ENCODE measurements around the gene EFCAB6. TPM values are rescaled to one million over a fixed set of nuclear protein-coding genes. Genes with fewer than 3 reads are reported as not detected.

EFCAB6 gene
- total RNA-seq, 1 experiment from 2014 or later = 0.88 TPM

- DNase-seq (ENCODE audit: low spot score) = no peak
These were observed 229.7 kb downstream of the EFCAB6 start for GRCh38 chr22:43582394-43582793.

- no peak for DNase-seq (ENCODE audit: low spot score)
These were observed 231.8 kb downstream of the EFCAB6 start for GRCh38 chr22:43580271-43580750.

GRCh38 chr22:43574738-43575137 is 237.4 kb downstream of the EFCAB6 start:
- no peak for DNase-seq (ENCODE audit: low spot score)

DNA sequence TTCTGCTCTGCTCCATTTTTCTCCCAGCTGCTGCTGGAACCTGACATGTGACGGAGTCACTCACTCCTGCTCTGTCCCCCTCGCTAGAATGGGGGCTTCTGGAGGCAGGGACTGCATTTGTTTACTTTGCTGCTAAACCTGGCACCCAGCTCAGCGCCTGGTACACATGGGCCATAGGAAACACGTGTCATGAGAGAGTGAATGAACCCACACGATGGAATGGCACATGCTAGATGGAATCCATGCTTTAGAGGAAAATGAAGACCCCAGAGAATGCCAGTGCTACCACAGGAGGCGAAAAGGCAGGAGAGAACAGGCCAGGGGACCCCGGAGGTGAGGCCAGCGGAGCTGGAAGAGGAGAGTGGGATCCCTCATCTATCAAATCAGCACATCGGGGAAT is 239.4 kb downstream of the EFCAB6 start:
- no peak for DNase-seq (ENCODE audit: low spot score)

GRCh38 chr22:43571181-43571580 is 240.9 kb downstream of the EFCAB6 start:
- no peak for DNase-seq (ENCODE audit: low spot score)

GRCh38 chr22:43570531-43571165 is 241.5 kb downstream of the EFCAB6 start:
- no peak for DNase-seq (ENCODE audit: low spot score)

GRCh38 chr22:43569111-43569510 is 243.0 kb downstream of the EFCAB6 start:
- no peak for DNase-seq (ENCODE audit: low spot score)

DNA sequence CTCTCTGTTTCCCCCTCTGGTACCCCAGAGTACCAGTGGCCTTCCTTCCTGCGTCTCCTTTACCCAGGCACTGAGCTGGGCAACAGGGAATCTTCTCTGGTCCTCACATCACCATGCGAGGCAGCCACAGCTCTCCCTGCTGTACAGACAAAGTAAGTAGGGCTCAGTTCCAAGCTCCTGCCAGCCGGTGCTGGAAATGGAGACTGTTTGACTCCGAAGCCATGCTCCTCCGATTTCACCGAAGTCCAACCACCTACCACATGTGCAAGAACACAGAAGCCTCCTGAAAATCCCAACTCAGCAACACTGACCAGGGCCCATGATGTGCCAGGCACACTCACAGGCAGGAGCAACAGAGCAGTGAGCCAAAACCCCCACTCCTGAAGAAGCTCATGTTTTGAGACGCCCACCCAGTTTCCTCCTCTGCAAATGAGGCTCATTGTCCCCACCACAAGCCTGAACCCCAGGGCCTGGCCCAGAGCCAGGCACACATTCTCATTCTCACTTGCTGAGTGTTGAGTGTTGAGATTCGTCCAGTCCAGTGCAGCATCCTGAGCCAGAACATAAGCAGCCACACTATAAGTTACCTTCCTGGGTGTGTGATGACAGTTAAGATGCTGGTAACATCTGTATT is 244.3 kb downstream of the EFCAB6 start:
- no peak for DNase-seq (ENCODE audit: low spot score)

DNA sequence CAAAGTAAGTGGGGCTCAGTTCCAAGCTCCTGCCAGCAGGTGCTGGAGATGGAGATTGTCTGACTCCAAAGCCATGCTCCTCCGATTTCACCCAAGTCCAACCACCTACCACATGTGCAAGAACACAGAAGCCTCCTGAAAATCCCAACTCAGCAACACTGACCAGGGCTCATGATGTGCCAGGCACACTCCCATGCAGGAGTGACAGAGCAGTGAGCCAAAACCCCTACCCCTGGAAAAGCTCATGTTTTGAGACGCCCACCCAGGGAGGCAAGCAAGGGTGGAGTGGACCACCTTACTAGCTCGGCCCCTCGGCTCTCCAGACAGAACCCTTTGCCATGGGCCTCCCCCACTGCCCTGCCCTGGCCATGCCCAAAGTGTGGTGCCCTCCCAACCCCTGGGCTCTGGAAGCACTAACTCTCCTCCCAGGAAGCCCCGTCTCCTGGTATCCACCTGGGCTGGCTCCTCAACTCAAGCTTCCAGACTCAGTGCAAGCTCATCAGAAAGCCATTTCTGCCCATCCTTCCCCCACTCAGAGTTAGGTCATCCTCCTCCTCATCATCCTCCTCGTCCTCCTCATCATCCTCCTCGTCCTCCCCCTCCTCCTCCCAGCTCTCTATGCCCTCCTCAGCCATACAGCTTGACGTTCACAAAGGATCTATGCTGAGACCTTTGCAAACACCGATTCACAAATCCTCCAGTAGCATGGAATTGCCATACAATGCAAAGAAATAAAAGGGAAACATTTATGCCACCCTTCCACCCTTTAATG is 245.4 kb downstream of the EFCAB6 start:
- DNase-seq (ENCODE audit: low spot score) = no peak

DNA sequence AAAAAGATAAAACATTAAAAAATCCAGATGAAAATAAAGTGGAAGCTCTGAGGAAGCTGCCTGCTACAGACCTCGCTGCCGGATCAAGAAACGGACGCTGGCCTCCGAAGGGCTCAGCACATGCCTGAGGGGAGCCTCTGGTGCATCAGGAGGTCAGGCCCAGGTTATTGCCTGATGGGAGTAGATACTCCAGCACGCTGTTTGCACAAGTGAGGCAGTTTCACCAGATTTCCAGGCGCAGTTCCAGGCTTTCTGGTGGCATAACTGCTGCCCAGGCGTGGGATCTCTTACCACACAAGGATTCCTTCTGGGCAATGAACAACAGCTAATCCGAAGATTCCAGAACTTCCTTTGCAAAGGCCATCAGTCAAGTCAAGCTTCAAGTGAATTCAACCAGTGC is 246.1 kb downstream of the EFCAB6 start:
- DNase-seq (ENCODE audit: low spot score) = no peak

GRCh38 chr22:43564859-43565258 is 247.2 kb downstream of the EFCAB6 start:
- no peak for DNase-seq (ENCODE audit: low spot score)

GRCh38 chr22:43563571-43563970 is 248.5 kb downstream of the EFCAB6 start:
- DNase-seq (ENCODE audit: low spot score) = no peak

- no peak for DNase-seq (ENCODE audit: low spot score)
These were observed 249.3 kb downstream of the EFCAB6 start for GRCh38 chr22:43562843-43563242.

DNA sequence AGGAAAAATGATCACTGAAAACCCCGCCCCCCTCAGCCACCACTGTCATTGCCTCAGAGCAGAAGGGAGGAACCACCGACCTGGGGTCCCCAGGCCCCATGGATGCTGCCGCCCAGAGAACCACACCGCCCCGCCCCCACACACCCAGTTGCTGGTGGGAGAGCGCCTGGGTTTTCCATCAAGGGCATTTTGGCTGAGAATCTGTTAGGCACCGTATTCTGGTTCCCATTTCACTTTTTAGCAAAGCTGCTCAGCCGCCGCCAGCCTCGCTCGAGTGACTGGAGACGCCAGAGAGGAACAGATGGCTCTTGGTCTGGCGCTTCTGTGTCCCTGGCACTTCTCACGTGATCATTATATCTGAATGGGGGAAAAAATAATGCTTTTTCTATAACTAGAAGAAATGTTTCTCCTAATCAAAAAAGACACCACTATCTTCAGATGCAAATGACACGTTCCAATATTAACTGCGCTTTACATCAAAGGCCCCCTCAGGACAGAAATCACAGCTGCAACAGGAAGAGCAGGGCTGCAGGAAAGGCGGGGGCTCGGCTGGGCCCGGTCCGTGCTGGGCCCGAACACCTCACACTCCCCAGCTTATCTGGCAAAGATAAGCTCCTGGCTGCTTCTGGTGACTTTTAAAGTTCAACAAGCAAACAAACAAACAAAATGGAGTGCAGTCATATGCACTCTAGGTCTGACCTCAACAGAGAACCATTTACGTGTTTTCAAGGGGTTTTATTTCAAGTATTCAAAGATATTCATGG is 250.5 kb downstream of the EFCAB6 start:
- no peak for DNase-seq (ENCODE audit: low spot score)

DNA sequence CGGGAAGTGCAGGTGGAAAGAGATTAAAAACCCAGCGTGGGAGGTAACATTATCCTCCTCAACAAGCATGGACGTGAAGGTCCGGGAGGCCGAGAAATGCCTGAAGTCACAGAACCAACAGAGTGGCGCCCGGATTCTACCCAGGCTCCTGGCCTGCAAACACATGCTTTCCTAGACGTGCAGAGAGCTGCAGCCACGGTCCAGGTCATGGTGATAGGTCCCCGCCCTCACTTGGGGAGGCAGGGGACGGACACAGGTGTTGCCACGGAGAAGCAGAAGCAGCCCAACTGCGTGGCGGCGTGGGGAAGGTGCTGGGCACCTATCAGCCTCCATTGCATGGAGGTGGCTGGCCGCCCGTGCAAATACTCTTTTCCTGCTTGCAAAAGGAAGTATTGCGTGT is 251.5 kb downstream of the EFCAB6 start:
- DNase-seq (ENCODE audit: low spot score) = no peak

- DNase-seq (ENCODE audit: low spot score) = no peak
These were observed 256.3 kb downstream of the EFCAB6 start for GRCh38 chr22:43555561-43556515.

- DNase-seq (ENCODE audit: low spot score) = no peak
These were observed 257.3 kb downstream of the EFCAB6 start for GRCh38 chr22:43554694-43555365.

- no peak for DNase-seq (ENCODE audit: low spot score)
These were observed 257.9 kb downstream of the EFCAB6 start for GRCh38 chr22:43554259-43554636.

DNA sequence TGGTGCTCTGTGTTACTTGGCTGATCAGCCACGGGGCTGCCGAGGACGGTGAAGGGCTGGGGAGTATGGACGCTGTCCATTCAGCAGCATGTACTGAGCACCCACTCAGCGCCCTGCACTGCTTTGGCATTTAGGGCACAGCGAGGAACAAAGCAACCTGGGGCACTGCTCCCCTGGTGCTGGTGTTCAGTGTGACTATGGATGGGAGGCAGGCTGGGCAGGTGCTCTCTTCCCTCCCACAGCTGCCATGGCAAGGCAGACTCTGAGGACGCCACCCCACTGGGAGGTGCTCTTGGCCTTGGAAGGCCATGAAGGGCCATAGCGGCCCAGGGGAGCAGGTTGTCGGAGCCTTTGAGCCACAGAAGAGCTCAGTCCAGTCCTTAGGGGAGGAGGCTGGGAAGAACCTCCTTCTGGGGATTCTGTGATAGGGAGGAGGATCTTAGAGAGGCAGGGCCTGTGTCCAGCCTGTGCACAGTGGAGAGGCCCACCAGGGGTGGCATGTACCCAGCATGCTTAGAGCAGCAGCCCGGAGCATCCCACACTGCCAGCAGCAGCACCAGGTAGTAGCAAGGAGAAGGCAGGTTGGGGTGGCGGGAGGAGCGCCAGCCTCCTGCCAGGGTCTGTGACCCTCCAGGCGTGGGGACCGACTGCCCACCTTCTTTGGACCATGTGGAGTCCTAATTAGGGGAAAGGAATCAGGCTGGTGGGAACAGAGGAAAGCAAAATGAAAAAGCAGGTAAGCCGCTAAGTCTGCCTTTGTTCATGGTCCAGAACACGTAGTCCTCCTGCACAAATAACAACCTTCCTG is 258.4 kb downstream of the EFCAB6 start:
- no peak for DNase-seq (ENCODE audit: low spot score)

GRCh38 chr22:43550672-43551071 is 261.4 kb downstream of the EFCAB6 start:
- DNase-seq (ENCODE audit: low spot score) = no peak
